ENCODE data around the gene VAMP8.
"Not testable (repeated sequence)": the region's sequence is repeated elsewhere in the genome, so short reads cannot be mapped to it uniquely, and the experiment has no call there.

Gene VAMP8

DNA sequence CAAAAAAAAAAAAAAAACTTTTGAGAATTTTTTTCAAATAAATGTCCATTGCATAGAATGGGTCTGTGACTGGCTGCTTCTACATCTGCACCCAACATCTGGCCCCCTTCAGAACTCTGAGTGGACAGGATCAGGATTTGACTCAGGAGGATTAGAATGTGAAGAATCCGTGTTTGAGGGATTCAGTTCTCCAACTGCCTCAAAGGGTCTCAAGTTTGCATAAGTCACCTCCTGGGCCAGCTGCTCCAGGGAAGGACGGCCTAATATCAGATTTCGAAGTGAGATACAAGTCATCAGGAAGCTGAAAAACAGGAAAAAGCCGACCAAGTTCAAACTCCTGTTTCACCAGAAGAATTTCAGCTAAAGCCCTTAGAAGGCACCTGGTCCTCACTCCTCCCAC lies 27.6 kb upstream of the VAMP8 start:
- H3K27me3 ChIP-seq (ENCODE audit: control insufficient read depth, insufficient read depth, low read length), result no peaks in the 10 kb centered on the region
- no peaks in the 10 kb centered on the region for H3K4me1 ChIP-seq (ENCODE audit: control insufficient read depth, insufficient read depth, low read length)
- H3K36me3 ChIP-seq (ENCODE audit: control insufficient read depth, insufficient read depth, low read length), result peaks cover 32% of the 10 kb centered on the region
- H3K4me3 ChIP-seq (ENCODE audit: low read length), result no peak overlapping the region
- H3K9ac ChIP-seq (ENCODE audit: low read length), result no peak overlapping the region
- H3K27ac ChIP-seq (ENCODE audit: low read depth, low read length), result no peak overlapping the region

DNA sequence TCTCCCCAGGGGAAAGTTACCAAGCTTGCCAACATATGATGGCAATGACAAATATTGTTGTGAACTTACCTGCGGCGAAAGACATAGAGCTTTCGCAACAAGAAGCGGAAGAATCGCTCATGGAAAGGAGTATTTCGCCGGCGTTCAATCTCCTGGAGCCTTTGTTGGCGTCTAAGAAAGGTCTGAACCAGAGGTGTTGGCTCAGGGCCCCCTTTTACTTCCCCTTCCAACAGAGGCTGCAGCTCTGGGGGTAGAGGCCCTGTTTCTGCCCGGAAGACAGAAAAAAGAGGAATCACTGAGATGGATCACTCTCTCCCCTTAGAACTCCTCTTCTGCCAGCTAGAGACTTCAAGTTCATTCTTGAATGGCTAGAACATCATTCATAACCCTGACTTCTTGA lies 26.9 kb upstream of the VAMP8 start:
- Histone ChIP-seq H3K4me3 (ENCODE audit: low read length) (no peak overlapping the region), H3K9ac (ENCODE audit: low read length) (no peak overlapping the region), H3K36me3 (ENCODE audit: control insufficient read depth, insufficient read depth, low read length) (peaks cover 38% of the 10 kb centered on the region), H3K4me1 (ENCODE audit: control insufficient read depth, insufficient read depth, low read length) (no peaks in the 10 kb centered on the region), H3K27ac (ENCODE audit: low read depth, low read length) (no peak overlapping the region), H3K27me3 (ENCODE audit: control insufficient read depth, insufficient read depth, low read length) (no peaks in the 10 kb centered on the region)

DNA sequence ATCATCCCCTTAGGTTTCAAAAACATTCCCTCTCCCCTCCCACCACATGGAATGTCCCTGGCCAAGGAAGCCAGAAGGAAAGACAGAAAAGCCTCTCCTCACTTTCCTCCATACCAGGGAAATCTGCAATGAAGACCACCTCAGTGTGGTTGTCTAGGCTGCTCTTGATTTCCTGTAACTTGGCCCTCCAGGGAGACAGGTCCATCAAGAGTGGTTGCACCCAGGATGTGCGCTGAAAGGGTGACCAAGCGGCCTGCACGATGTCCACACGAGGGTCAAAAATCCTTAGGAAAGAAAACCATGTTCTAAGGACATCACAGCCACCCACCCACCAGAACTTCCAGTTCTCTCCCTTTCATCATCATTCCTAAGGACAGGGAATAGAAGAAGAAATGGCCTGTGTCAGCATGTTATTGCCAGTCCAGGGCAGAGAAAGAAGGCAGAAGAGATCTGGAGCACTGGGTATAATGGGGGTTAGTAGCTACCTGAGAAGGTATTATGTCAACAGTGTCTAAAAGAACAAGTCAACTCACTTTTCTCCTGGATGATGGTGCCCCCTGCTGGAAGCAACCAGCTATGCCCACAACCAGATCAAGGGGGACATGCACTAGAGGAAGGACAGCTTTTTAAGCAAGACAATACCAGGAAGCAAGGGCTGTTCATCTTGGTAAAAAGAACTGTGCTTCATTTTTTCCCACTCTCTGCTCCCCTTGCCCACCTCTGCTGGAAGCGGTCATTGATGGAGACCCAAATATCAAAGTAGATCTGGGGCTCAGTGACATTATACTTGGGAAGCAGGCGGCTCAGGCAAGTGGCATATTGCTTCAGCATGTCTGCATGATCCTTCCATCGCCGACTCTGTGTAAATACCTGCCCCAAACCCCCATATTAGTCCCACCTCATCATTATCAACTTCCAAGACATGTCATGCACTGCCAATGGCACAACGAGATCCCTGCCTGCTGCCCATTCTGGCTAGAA lies 25.4 kb upstream of the VAMP8 start:
- peaks cover 31% of the 10 kb centered on the region for H3K36me3 ChIP-seq (ENCODE audit: control insufficient read depth, insufficient read depth, low read length)
- no peaks in the 10 kb centered on the region for H3K4me1 ChIP-seq (ENCODE audit: control insufficient read depth, insufficient read depth, low read length)
- no peak overlapping the region for H3K4me3 ChIP-seq (ENCODE audit: low read length)
- no peak overlapping the region for H3K9ac ChIP-seq (ENCODE audit: low read length)
- no peaks in the 10 kb centered on the region for H3K27me3 ChIP-seq (ENCODE audit: control insufficient read depth, insufficient read depth, low read length)
- H3K27ac ChIP-seq (ENCODE audit: low read depth, low read length), result no peak overlapping the region

DNA sequence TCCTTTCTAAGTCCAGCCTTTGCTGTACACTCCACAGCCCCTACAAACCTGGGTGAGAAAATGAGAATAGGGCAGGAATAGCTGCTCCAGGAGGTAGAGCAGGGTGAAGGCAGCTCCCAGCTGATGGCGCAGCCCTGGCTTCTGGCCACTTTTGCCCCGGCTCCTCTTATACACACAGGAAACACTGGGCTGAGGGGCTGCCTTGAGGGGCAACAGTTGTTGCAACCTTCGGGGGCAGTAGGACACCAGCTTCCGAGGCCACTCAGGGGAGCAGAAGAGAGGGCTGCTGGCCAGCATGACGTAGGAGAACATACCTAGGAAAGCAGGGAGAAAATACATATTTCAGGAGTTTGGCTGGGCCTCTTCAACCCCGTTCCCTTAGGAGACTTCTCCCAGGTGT lies 24.2 kb upstream of the VAMP8 start:
- H3K36me3 ChIP-seq (ENCODE audit: control insufficient read depth, insufficient read depth, low read length), result peaks cover 30% of the 10 kb centered on the region
- H3K9ac ChIP-seq (ENCODE audit: low read length), result no peak overlapping the region
- no peaks in the 10 kb centered on the region for H3K4me1 ChIP-seq (ENCODE audit: control insufficient read depth, insufficient read depth, low read length)
- H3K27ac ChIP-seq (ENCODE audit: low read depth, low read length), result no peak overlapping the region
- H3K4me3 ChIP-seq (ENCODE audit: low read length), result no peak overlapping the region
- H3K27me3 ChIP-seq (ENCODE audit: control insufficient read depth, insufficient read depth, low read length), result no peaks in the 10 kb centered on the region

DNA sequence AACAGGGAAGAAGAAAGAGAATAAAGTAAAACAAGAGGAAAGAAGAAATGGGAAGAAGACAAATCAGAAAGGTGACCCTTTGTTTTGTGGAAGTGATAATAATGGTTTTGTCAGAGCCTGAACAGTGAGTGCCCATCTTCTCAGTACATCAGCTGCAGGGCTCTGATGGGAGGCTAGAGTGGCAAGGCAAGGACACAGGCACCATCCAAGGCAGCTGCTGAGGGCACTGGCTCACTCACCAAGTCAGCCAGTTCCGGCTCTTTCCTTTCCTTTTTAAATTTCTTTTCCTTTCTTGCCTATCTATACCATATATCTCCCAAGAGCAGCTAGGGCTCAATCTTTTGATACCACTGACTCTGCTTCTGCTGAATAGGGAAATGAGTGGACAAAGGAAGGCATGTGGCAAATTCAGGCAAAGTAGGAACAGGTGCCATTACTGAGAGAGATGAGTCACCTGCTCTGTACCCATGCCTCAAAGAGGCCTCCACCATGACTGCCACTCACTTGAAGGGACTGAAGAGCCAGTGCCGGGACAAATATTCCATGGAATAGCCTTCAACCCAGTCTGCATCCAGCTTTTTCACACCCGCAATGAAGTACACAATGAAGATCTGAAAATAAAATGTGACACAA lies 22.3 kb upstream of the VAMP8 start:
- Histone ChIP-seq H3K4me1 (ENCODE audit: control insufficient read depth, insufficient read depth, low read length) (no peaks in the 10 kb centered on the region), H3K36me3 (ENCODE audit: control insufficient read depth, insufficient read depth, low read length) (peaks cover 24% of the 10 kb centered on the region), H3K4me3 (ENCODE audit: low read length) (no peak overlapping the region), H3K27ac (ENCODE audit: low read depth, low read length) (no peak overlapping the region), H3K27me3 (ENCODE audit: control insufficient read depth, insufficient read depth, low read length) (no peaks in the 10 kb centered on the region), H3K9ac (ENCODE audit: low read length) (no peak overlapping the region)

DNA sequence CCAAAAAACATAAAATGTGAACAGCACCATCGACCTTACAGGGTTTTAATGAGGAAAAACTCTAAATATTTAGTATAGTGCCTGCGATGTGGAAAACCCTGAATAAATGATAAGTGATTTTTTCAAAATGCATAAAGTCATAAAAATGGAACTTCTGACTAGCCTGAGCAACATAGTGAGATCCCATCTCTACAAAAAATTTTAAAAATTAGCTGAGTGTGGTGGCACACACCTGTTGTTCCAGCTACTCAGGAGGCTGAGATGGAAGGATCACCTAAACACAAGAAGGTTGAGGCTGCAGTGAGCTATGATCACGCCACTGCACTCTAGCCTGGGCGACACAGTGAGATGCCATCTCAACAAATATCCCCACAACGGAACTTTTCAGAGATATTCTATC lies 20.3 kb upstream of the VAMP8 start:
- no peak overlapping the region for H3K9ac ChIP-seq (ENCODE audit: low read length)
- no peak overlapping the region for H3K4me3 ChIP-seq (ENCODE audit: low read length)
- H3K27ac ChIP-seq (ENCODE audit: low read depth, low read length), result no peak overlapping the region
- H3K4me1 ChIP-seq (ENCODE audit: control insufficient read depth, insufficient read depth, low read length), result peaks cover 3% of the 10 kb centered on the region
- peaks cover 24% of the 10 kb centered on the region for H3K36me3 ChIP-seq (ENCODE audit: control insufficient read depth, insufficient read depth, low read length)
- no peaks in the 10 kb centered on the region for H3K27me3 ChIP-seq (ENCODE audit: control insufficient read depth, insufficient read depth, low read length)

DNA sequence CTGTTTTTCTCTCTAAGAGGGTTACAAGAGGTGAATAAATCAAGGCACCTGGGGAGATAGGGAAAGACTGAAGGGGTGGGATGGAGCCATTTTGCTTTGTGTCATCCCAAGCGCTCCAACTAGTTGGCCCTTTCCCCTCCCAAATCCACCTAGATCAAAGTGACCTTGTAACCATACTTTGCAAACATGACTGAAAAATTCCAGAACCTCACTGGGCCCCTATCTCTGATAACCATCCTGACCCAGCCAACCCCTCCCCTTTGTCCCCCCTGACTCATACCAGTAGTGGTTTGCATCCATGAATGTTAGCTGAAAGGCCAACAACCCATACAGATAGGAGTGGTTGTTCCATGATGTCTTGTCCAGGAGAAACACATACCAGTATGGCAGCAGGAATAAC lies 19.2 kb upstream of the VAMP8 start:
- Histone ChIP-seq H3K9ac (ENCODE audit: low read length) (no peak overlapping the region), H3K27me3 (ENCODE audit: control insufficient read depth, insufficient read depth, low read length) (no peaks in the 10 kb centered on the region), H3K4me3 (ENCODE audit: low read length) (no peak overlapping the region), H3K4me1 (ENCODE audit: control insufficient read depth, insufficient read depth, low read length) (peaks cover 3% of the 10 kb centered on the region), H3K27ac (ENCODE audit: low read depth, low read length) (no peak overlapping the region), H3K36me3 (ENCODE audit: control insufficient read depth, insufficient read depth, low read length) (peaks cover 16% of the 10 kb centered on the region)

DNA sequence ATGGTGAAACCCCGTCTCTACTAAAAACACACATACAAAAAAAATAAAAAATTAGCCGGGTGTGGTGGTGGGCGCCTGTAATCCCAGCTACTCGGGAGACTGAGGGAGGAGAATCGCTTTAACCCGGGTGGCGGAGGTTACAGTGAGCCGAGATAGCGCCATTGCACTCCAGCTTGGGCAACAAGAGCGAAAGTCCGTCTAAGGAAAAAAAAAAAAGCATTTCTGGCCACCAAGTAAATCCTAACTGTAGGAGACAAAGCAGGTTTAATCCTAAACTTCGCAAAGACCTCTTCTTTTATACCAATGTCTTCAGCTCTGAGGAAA lies 17.0 kb upstream of the VAMP8 start:
- H3K36me3 ChIP-seq (ENCODE audit: control insufficient read depth, insufficient read depth, low read length); H3K27ac ChIP-seq (ENCODE audit: low read depth, low read length); H3K27me3 ChIP-seq (ENCODE audit: control insufficient read depth, insufficient read depth, low read length); H3K9ac ChIP-seq (ENCODE audit: low read length); H3K4me1 ChIP-seq (ENCODE audit: control insufficient read depth, insufficient read depth, low read length): not testable (repeated sequence)
- H3K4me3 ChIP-seq (ENCODE audit: low read length), result peak overlapping the region; percentile 89

DNA sequence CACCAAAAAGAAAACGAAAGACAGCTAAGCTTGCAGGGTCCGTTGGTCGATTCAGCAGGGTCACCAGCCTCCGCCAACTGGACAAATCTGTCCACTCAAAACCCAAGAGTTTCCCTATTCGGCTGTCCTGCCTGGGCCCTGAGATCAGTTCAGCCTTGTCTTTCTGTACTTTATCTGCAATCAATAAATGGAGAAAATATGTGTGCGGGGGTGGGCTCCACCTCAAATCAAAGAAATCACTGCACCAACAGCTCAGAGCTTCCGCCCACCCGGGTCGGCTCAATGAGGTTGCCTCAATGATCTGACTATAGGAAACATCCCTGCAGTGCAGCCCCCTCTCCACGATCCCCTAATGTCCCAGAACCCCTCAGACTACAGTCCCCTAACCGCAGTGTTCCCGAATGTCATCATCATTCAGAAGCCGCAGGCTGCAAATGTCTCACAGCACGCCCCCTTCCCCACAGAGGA lies 16.5 kb upstream of the VAMP8 start:
- Histone ChIP-seq H3K36me3 (ENCODE audit: control insufficient read depth, insufficient read depth, low read length) (no peaks in the 10 kb centered on the region), H3K9ac (ENCODE audit: low read length) (no peak overlapping the region), H3K27me3 (ENCODE audit: control insufficient read depth, insufficient read depth, low read length) (no peaks in the 10 kb centered on the region), H3K4me1 (ENCODE audit: control insufficient read depth, insufficient read depth, low read length) (peaks cover 3% of the 10 kb centered on the region), H3K27ac (ENCODE audit: low read depth, low read length) (peak overlapping the region; percentile 78), H3K4me3 (ENCODE audit: low read length) (peak overlapping the region; percentile 89)

DNA sequence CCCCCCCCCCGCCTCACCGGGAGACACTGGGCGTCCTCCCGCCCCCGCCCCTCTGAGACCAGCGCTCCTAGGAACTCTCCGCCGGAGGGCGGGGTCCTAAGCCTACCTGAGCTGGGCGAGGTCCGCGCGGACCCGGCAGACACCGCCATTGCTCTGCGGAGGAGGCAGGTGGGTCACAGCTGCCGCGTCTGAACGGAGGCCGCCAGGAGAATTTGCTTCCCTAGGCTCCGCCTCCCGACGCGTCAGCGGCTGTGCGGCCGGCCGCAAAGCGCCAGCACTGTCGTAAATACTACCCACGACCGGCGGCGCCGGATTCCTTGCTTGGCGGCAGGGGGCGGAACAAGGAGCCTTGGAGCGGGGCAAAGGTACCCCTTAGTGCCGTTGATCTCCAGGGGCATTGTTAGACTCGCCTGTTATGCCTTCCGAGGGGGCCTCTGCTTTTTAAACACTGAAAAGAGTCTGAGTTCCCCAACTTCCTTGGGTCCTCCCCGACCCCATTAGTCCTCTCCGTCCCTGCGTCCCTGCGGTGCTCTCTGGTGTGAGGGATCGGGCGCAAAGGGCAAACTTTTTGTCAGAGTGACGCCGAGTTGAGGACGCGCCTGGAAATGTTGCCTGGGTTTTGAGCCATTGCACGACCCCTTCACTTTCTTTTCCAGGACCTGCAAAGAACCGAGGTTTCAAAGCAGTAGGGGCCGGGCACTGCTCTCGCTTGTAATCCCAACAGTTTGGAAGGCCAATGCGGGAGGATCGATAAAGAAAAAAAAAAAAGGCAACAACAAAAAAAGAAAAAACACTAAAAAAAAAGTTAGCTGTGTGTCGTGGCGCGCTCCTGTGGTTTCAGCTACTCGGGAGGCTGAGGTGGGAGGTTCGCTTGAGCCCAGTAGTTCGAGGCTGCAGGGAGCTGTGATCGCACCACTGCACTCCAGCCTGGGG lies 15.8 kb upstream of the VAMP8 start, which contains the start of gene GGCX:
GGCX (minus strand) TSS at position 214 of the 933 bp plus-strand sequence; CDS start at position 149, 65 bp downstream.
- peak within 1 kb of the TSS; percentile 89 for H3K4me3 ChIP-seq (ENCODE audit: low read length)
- H3K4me1 ChIP-seq (ENCODE audit: control insufficient read depth, insufficient read depth, low read length), result peaks cover 3% of the 10 kb centered on the region
- H3K27ac ChIP-seq (ENCODE audit: low read depth, low read length), result peak within 1 kb of the TSS; percentile 78
- H3K9ac ChIP-seq (ENCODE audit: low read length), result peak within 1 kb of the TSS; percentile 81
- no peaks in the 10 kb centered on the region for H3K27me3 ChIP-seq (ENCODE audit: control insufficient read depth, insufficient read depth, low read length)
- no peaks in the 10 kb centered on the region for H3K36me3 ChIP-seq (ENCODE audit: control insufficient read depth, insufficient read depth, low read length)

DNA sequence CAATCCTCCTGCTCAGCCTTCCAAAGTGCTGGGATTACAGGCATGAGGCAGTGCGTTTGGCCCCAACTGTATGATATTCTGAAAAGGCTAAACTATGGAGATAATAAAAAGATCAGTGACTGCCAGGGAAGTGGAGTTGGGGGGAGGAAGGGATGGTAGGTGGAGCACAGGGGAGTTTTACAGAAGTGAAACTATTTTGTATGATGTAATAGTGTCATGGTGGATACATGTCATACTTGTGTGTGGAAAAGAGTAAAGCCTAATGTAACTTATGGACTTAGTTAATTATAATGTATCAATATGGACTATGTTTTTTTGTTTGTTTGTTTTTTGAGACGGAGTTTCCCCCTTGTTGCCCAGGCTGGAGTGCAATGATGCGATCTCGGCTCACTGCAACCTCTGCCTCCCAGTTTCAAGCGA lies 13.2 kb upstream of the VAMP8 start:
- Histone ChIP-seq H3K4me1 (ENCODE audit: control insufficient read depth, insufficient read depth, low read length) (peaks cover 3% of the 10 kb centered on the region), H3K27me3 (ENCODE audit: control insufficient read depth, insufficient read depth, low read length) (no peaks in the 10 kb centered on the region), H3K4me3 (ENCODE audit: low read length) (no peak overlapping the region), H3K9ac (ENCODE audit: low read length) (no peak overlapping the region), H3K36me3 (ENCODE audit: control insufficient read depth, insufficient read depth, low read length) (no peaks in the 10 kb centered on the region), H3K27ac (ENCODE audit: low read depth, low read length) (no peak overlapping the region)

DNA sequence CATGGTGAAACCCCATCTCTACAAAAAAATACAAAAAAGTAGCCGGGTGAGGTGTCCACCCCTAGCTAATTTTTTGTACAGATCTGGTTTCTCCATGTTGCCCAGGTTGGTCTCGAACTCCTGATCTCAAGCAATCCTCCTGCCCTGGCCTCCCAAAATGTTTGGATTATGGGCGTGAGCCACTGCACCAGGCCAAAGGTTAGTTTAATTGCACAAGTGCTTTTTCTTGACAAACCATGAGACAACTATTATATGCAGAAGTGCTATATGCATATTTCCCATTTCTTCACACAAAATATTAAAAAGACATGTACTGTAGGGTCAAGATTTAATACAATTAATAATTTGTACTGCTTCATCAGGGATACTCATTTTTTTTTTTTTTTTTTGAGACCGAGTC lies 11.1 kb upstream of the VAMP8 start:
- H3K27ac ChIP-seq (ENCODE audit: low read depth, low read length), result no peak overlapping the region
- H3K27me3 ChIP-seq (ENCODE audit: control insufficient read depth, insufficient read depth, low read length), result no peaks in the 10 kb centered on the region
- H3K36me3 ChIP-seq (ENCODE audit: control insufficient read depth, insufficient read depth, low read length), result no peaks in the 10 kb centered on the region
- no peak overlapping the region for H3K9ac ChIP-seq (ENCODE audit: low read length)
- H3K4me3 ChIP-seq (ENCODE audit: low read length), result no peak overlapping the region
- no peaks in the 10 kb centered on the region for H3K4me1 ChIP-seq (ENCODE audit: control insufficient read depth, insufficient read depth, low read length)
